ENCODE results near the gene RGS19. TPM values are rescaled to one million over a fixed set of nuclear protein-coding genes. Genes with fewer than 3 reads are reported as not detected.
A peak's percentile ranks its signal among the peaks of the same experiment; 100 is the strongest.
"Not testable (repeated sequence)": the region's sequence is repeated elsewhere in the genome, so short reads cannot be mapped to it uniquely, and the experiment has no call there.

RGS19 gene
- polyA plus RNA-seq, 3 donors from 2014 or later, result 124 to 171 (median 132) TPM

DNA sequence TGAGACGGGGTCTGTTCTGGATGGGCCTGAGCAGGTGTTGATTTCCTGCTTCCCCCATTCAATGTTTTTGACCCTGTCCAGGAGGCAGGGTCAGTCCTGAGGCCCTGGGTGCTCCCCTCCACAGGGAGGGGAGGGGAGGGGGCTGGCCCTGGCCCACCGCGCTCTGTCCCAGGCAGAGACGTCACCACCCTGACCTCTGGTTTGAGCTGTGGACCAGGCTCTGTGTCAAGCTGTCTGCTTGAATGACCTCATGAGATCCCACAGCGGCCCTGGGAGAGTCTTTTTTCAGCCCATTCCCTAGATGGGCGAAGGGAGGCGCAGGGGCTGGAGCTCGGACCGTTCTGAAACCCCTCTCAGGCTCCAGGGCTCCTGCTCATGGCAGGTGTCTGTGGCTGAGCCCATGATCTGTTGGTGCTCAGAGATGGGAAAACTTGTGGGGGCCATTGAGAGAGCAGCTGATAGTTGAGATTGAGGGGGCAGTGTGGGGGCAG, 13.7 kb upstream of the RGS19 start:
- peaks cover 0 to 4% (median 0%) of the 10 kb centered on the region in 3 donors for H3K36me3 Mint-ChIP-seq
- no peaks in the 10 kb centered on the region for H3K4me1 Mint-ChIP-seq
- peaks cover 0 to 8% (median 5%) of the 10 kb centered on the region in 3 donors for H3K27me3 Mint-ChIP-seq (ENCODE audit: low read depth in 3 of 3)
- no peaks in the 10 kb centered on the region for H3K9me3 Mint-ChIP-seq
- DNase-seq, result no peak
- no peak overlapping the region for H3K4me3 Mint-ChIP-seq
- H3K27ac Mint-ChIP-seq, result no peak overlapping the region

DNA sequence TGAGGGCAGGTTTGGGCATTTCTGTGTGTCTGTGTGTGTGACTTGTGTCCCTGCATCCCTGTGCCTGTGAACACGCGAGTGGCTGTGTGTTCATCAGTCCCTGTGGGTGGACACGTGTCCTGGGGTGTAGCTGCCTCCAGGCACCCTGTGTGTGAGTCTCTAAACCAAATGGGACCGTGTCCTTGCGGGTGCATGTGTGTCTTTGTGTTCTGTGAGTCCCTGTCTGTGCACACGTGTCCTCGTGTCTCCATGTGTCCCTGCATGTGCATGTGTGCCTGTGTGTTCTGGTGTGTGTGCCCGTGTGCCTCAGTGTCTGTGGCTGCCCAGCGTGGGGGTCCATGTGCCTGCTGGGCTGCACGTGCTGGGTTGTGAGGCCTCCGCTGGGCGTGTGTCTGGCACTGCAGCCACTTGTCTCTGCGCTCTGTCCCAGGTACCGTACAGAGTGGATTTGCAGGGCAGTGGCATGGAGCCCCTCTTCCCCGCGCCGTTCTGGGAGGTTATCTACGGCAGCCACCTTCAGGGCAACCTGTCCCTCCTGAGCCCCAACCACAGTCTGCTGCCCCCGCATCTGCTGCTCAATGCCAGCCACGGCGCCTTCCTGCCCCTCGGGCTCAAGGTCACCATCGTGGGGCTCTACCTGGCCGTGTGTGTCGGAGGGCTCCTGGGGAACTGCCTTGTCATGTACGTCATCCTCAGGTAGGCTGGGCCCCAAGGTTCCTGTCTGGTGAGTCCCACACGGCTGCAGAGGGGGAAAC, 13.1 kb upstream of the RGS19 start:
- Mint-ChIP-seq H3K9me3 (peaks cover 0 to 4% (median 0%) of the 10 kb centered on the region in 6 donors), H3K36me3 (peaks cover 0 to 4% (median 0%) of the 10 kb centered on the region in 3 donors), H3K27ac (no peak overlapping the region), H3K27me3 (ENCODE audit: low read depth in 3 of 3) (peaks cover 0 to 8% (median 5%) of the 10 kb centered on the region in 3 donors), H3K4me1 (no peaks in the 10 kb centered on the region), H3K4me3 (no peak overlapping the region)
- no peak for DNase-seq

DNA sequence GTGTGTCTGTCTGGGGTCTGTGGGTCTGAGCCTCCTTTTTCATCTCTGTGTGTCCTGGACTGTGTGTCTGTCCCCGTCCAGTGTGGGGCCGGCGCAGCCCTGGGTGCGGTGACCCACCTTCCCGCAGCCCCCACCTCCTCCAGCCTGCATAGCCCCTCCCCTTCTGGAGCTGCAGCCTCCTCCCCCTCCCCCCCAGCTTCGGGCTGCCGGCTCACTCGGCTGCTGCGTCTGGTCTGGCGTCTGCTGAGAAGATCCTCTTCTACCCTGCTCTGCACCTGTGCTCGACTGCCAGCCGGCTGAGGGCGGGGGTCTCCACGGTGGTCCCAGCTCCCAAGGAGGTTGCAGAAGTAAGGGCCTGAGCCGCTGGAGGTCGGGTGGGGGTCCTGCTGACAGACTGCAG, 12.5 kb upstream of the RGS19 start:
- no peak overlapping the region for H3K27ac Mint-ChIP-seq
- peaks cover 0 to 4% (median 0%) of the 10 kb centered on the region in 6 donors for H3K9me3 Mint-ChIP-seq
- H3K36me3 Mint-ChIP-seq, result peaks cover 0 to 2% (median 0%) of the 10 kb centered on the region in 3 donors
- H3K27me3 Mint-ChIP-seq (ENCODE audit: low read depth in 3 of 3), result peaks cover 0 to 8% (median 5%) of the 10 kb centered on the region in 3 donors
- no peaks in the 10 kb centered on the region for H3K4me1 Mint-ChIP-seq
- no peak overlapping the region for H3K4me3 Mint-ChIP-seq
- no peak for DNase-seq

DNA sequence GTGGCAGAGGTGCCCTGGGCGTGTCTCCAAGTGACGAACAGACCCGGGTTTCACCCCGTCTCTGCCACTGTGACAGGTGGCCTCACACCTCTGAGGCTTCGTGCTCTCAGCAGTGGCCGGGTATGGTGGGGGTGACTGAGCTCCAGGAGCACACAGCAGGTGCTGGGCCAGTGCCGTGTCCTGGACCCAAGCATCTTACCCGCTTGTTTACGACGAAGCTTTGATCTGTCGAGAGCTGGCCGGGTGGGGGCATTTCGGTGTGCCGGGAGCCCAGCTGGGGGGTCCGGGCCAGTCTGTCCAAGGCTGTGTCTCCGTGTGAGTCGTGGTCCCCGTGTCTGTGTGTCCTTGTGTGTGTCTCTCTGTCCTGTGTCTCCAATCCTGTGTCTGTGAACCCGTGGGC, 12.0 kb upstream of the RGS19 start:
- Mint-ChIP-seq H3K4me3 (no peak overlapping the region), H3K4me1 (no peaks in the 10 kb centered on the region), H3K27ac (no peak overlapping the region), H3K27me3 (ENCODE audit: low read depth in 3 of 3) (peaks cover 0 to 8% (median 5%) of the 10 kb centered on the region in 3 donors), H3K9me3 (peaks cover 0 to 4% (median 0%) of the 10 kb centered on the region in 6 donors), H3K36me3 (no peaks in the 10 kb centered on the region)
- no peak for DNase-seq

DNA sequence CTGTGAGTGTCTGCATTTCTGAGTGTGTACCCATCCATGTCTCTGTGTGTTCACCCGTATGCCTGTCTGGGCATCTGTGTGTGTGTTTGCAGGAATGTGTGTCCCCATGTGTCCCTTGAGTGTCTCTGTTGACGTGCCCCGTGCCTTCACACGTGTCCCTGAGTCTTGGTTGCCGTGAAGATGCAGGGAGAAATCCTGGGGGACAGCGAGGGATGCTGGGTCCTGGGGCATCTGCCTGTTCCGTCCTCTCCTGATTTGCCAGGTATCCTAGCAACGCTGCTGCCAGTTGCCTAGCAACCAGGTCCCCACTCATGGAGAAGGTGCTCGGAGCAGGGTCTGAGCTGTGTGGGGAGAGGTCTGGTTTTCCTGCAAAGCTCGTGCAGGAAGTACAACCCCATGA, 10.8 kb upstream of the RGS19 start:
- H3K27ac Mint-ChIP-seq, result no peak overlapping the region
- DNase-seq, result no peak
- H3K27me3 Mint-ChIP-seq (ENCODE audit: low read depth in 3 of 3), result peaks cover 5 to 13% (median 5%) of the 10 kb centered on the region in 3 donors
- no peaks in the 10 kb centered on the region for H3K4me1 Mint-ChIP-seq
- peaks cover 0 to 4% (median 0%) of the 10 kb centered on the region in 6 donors for H3K9me3 Mint-ChIP-seq
- no peak overlapping the region for H3K4me3 Mint-ChIP-seq
- no peaks in the 10 kb centered on the region for H3K36me3 Mint-ChIP-seq

DNA sequence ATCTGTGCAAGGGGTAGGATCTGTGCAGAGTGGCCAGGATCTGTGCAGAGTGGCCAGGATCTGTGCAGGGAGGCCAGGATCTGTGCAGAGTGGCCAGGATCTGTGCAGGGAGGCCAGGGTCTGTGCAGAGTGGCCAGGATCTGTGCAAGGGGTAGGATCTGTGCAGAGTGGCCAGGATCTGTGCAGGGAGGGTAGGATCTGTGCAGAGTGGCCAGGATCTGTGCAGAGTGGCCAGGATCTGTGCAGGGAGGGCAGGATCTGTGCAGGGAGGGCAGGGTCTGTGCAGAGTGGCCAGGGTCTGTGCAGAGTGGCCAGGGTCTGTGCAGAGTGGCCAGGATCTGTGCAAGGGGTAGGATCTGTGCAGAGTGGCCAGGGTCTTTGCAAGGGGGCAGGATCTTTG, 9.3 kb upstream of the RGS19 start:
- H3K9me3 Mint-ChIP-seq, H3K27ac Mint-ChIP-seq, DNase-seq, H3K4me3 Mint-ChIP-seq, H3K4me1 Mint-ChIP-seq, H3K36me3 Mint-ChIP-seq: not testable (repeated sequence)
- peaks cover 5 to 18% (median 11%) of the 10 kb centered on the region in 3 donors for H3K27me3 Mint-ChIP-seq (ENCODE audit: low read depth in 3 of 3)

- H3K9me3 Mint-ChIP-seq, H3K4me3 Mint-ChIP-seq, H3K27ac Mint-ChIP-seq, H3K36me3 Mint-ChIP-seq, DNase-seq: not testable (repeated sequence)
- peaks cover 10% of the 10 kb centered on the region in 2 donors for H3K4me1 Mint-ChIP-seq
- peaks cover 5 to 18% (median 9%) of the 10 kb centered on the region in 3 donors for H3K27me3 Mint-ChIP-seq (ENCODE audit: low read depth in 3 of 3)
Measured at GRCh38 chr20:64087226-64087825, 8.0 kb upstream of the RGS19 start.

DNA sequence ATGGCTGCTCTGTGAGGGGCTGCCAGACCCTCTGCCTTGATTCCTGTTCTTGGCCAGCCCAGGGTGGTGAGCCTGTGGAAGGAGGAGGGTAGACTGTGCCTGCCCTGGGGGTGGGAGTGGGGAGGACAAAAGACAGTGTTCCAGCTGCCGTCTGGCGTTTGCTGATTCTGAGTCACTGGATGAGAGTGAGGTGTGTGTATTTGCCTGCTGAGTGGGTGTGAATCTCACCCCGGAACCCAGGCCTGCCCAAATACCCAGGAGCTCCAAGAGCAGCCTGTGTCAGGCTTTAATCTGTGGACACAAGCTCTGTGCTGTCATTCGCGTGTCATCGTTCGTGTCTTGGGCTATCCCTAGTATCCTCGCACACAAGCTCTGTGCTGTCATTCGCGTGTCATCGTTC, 7.5 kb upstream of the RGS19 start:
- H3K27ac Mint-ChIP-seq, result no peak overlapping the region
- no peak for DNase-seq
- H3K9me3 Mint-ChIP-seq, result peaks cover 0 to 4% (median 0%) of the 10 kb centered on the region in 6 donors
- no peaks in the 10 kb centered on the region for H3K36me3 Mint-ChIP-seq
- peaks cover 10% of the 10 kb centered on the region in 2 donors for H3K4me1 Mint-ChIP-seq
- H3K27me3 Mint-ChIP-seq (ENCODE audit: low read depth in 3 of 3), result peaks cover 5 to 18% (median 8%) of the 10 kb centered on the region in 3 donors
- H3K4me3 Mint-ChIP-seq, result no peak overlapping the region

- peaks cover 0 to 4% (median 0%) of the 10 kb centered on the region in 6 donors for H3K9me3 Mint-ChIP-seq
- H3K36me3 Mint-ChIP-seq, result no peaks in the 10 kb centered on the region
- H3K27me3 Mint-ChIP-seq (ENCODE audit: low read depth in 3 of 3), result peaks cover 5 to 13% (median 12%) of the 10 kb centered on the region in 3 donors
- H3K27ac Mint-ChIP-seq, result no peak overlapping the region
- no peak for DNase-seq
- peaks cover 17 to 18% of the 10 kb centered on the region in 2 donors for H3K4me1 Mint-ChIP-seq
- H3K4me3 Mint-ChIP-seq, result peak overlapping the region; percentile 80 to 87 (median 85)
Measured at GRCh38 chr20:64084685-64085152, 5.4 kb upstream of the RGS19 start.

DNA sequence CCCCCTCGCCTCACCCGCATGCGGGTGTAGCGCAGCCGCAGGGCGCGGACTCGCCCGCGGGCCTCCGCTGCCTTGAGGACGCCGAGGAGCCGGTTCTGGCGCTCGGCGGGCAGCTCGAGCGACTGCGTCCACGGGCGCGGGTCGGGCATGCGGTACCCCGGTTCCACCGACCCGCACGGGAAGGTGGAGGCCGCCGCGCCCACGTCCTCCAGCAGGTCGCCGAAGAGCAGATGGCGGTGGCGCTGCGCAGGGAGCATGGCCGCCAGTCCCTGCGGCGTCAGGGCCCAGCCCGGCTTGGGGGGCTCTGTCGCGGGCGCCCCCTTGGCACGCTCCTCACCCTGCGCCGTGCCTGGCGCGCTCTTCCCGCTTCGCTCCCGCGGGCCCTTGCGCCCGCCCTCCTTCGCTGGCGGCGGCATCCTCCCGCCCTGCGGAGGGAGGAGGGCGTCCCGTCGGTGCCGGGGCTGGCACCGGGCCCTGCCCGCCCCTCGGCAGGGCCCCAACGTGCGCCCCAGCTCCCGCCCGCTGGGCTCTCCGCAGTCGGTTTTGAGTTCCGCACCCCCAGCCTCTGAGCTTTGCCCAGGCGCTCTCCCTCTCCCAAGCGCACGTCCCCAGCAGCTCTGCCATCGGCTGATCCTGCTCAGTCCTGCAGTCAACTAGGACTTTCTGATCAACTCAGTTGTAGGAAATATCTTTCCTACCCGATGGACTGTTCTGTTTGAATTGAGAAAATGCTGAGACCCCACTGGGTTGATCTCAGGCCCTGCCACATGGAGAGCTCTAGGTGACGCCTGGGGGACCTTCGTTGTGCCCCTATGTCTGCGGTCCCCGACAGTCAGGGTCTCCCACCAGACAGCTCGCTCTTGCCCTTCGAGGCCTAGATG, 4.7 kb upstream of the RGS19 start, which contains the start of gene LKAAEAR1:
Gene LKAAEAR1 (minus strand): TSS at position 595 of the 881 bp plus-strand sequence. CDS start 179 bp downstream, at position 416.
- no peak within 1 kb of the TSS for H3K27ac Mint-ChIP-seq

DNA sequence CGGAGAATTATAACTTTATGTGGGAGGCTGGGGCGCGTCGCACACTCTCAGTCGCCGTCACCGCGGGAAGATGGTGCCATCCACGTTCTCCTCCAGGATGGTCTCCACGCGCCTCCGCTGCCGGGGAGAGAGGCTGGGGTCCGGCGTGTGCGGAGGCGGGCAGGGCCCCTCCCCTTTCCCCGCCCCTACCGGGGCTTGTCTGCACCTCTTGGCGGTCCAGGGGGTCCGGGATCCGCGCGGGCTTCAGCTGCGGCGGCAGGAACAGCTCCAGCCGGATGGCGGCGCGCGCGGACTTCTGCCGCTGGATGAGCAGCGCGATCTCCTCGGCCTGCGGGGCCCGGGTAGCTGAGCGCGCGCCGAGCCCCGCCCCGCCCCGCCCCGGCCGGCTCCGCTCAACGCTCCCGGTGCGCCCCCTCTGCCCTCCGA, 4.1 kb upstream of the RGS19 start:
- H3K36me3 Mint-ChIP-seq, result no peaks in the 10 kb centered on the region
- H3K27ac Mint-ChIP-seq, result no peak overlapping the region
- peaks cover 18% of the 10 kb centered on the region in 2 donors for H3K4me1 Mint-ChIP-seq
- H3K27me3 Mint-ChIP-seq (ENCODE audit: low read depth in 3 of 3), result peaks cover 5 to 12% (median 10%) of the 10 kb centered on the region in 3 donors
- H3K4me3 Mint-ChIP-seq, result peak overlapping the region; percentile 62 to 79 (median 68)
- peak; percentile 54 to 58 (median 56) for DNase-seq
- H3K9me3 Mint-ChIP-seq, result peaks cover 0 to 4% (median 0%) of the 10 kb centered on the region in 6 donors

More for the DNA sequence above, 4.7 kb upstream of the RGS19 start, which contains the start of gene LKAAEAR1:
- DNase-seq, result no peak
- peak within 1 kb of the TSS; percentile 80 to 87 (median 85) for H3K4me3 Mint-ChIP-seq
- H3K4me1 Mint-ChIP-seq, result peaks cover 18% of the 10 kb centered on the region in 2 donors
- no peaks in the 10 kb centered on the region for H3K36me3 Mint-ChIP-seq
- peaks cover 5 to 13% (median 12%) of the 10 kb centered on the region in 3 donors for H3K27me3 Mint-ChIP-seq (ENCODE audit: low read depth in 3 of 3)
- peaks cover 0 to 4% (median 0%) of the 10 kb centered on the region in 6 donors for H3K9me3 Mint-ChIP-seq

GRCh38 chr20:64082820-64083377, 3.6 kb upstream of the RGS19 start:
- peak overlapping the region; percentile 62 to 79 (median 68) for H3K4me3 Mint-ChIP-seq

More at GRCh38 chr20:64082820-64083377, 3.6 kb upstream of the RGS19 start:
- DNase-seq, result no peak
- H3K4me1 Mint-ChIP-seq, result peaks cover 20 to 21% of the 10 kb centered on the region in 2 donors
- H3K9me3 Mint-ChIP-seq, result peaks cover 0 to 4% (median 0%) of the 10 kb centered on the region in 6 donors
- H3K27ac Mint-ChIP-seq, result peak overlapping the region in 1 of 6 donors; percentile 34
- no peaks in the 10 kb centered on the region for H3K36me3 Mint-ChIP-seq
- peaks cover 5 to 10% (median 10%) of the 10 kb centered on the region in 3 donors for H3K27me3 Mint-ChIP-seq (ENCODE audit: low read depth in 3 of 3)
